BJ (cell line): ENCODE data around the gene CNN2. TPM values are rescaled to one million over a fixed set of nuclear protein-coding genes. Genes with fewer than 3 reads are reported as not detected.
A peak's percentile ranks its signal among the peaks of the same experiment; 100 is the strongest.

Experiments used
- CTCF ChIA-PET: fragments of 350-600 bp; formaldehyde crosslinking; extraction: SDS; loops from one replicate; lab custom pipeline; 2021; ENCODE audit warnings: antibody characterized with exemption, inconsistent platforms; lab: Yijun Ruan, JAX
- POLR2A ChIA-PET: fragments of 300-600 bp; sonication (Branson Sonifier 250); formaldehyde crosslinking; extraction: SDS; loops from one replicate; lab custom pipeline; 2021; ENCODE audit warnings: antibody characterized with exemption; lab: Charles Lee
- DNase-seq: peaks from one replicate; pipeline ENCODE4 v3.0.0-alpha.2; 2011; ENCODE audit warnings: low read depth
- H3K27me3 ChIP-seq: 2 replicates; pipeline ENCODE4 v1.6.0; 2011; ENCODE audit warnings: low read length; ENCODE audit not compliant: control insufficient read depth, insufficient read depth
- H3K36me3 ChIP-seq: 2 replicates; pipeline ENCODE4 v1.5.1; 2011; ENCODE audit warnings: low read length; ENCODE audit not compliant: control insufficient read depth, insufficient read depth
- H3K4me3 ChIP-seq: 2 replicates; pipeline ENCODE4 v1.5.1; 2011; ENCODE audit warnings: low read depth, mild to moderate bottlenecking, control low read depth, low read length
- polyA plus RNA-seq: library from polyadenylated mRNA; depleted of rRNA; stranded (reverse); fragments of >200 nt; gene quantifications from 2 replicates; pipeline ENCODE4 v1.2.3, GENCODE V29; 2011
- TF ChIP-seq, protein P1 (sequence below): IDR thresholded peaks from 2 replicates; pipeline ENCODE4 v1.5.1; 2011; ENCODE audit warnings: low read depth, mild to moderate bottlenecking, control low read depth, inconsistent platforms, low read length, moderate library complexity; ENCODE audit not compliant: insufficient read depth

The CNN2 gene
- polyA plus RNA-seq, 1 experiment, result 529 TPM

DNA sequence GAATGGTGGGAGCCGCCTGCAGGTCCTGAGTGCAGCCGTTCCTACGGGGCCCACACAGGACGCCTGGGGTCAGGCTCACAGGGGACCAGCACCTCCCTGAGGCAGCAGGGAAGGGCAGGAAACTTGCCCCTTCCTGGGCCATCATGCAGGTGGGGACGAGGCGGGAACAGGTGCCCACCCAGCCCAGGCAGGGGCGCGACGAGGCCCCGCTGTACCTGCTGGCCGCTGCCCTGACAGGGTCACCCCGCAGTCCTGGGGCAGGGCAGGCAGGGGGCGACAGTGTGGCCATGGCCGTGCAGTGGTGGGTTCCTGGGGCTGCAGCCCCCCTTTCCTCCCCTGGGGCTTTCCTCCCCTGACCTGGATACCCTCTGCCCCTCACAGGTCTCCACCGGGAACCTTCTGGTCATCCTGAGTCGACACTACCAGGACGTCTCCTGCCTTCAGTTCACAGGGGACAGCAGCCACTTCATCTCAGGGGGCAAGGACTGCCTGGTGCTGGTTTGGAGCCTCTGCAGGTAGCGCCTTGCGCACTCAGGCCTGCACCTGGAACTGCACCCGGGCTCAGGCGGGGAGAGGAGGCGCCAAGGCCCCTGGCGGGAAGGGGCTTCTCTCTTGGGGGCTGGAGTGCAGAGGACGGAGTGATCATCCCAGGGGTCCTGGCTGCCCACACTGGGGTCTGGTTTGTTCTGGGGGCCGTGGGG is 36.9 kb upstream of the CNN2 start:
- ChIA-PET POLR2A (no interaction called here), CTCF (no interaction called here)
- Histone ChIP-seq H3K36me3 (peaks cover 25% of the 10 kb centered on the region), H3K4me3 (no peak overlapping the region), H3K27me3 (no peaks in the 10 kb centered on the region)
- no peak for DNase-seq
- TF ChIP-seq, protein P1, sequence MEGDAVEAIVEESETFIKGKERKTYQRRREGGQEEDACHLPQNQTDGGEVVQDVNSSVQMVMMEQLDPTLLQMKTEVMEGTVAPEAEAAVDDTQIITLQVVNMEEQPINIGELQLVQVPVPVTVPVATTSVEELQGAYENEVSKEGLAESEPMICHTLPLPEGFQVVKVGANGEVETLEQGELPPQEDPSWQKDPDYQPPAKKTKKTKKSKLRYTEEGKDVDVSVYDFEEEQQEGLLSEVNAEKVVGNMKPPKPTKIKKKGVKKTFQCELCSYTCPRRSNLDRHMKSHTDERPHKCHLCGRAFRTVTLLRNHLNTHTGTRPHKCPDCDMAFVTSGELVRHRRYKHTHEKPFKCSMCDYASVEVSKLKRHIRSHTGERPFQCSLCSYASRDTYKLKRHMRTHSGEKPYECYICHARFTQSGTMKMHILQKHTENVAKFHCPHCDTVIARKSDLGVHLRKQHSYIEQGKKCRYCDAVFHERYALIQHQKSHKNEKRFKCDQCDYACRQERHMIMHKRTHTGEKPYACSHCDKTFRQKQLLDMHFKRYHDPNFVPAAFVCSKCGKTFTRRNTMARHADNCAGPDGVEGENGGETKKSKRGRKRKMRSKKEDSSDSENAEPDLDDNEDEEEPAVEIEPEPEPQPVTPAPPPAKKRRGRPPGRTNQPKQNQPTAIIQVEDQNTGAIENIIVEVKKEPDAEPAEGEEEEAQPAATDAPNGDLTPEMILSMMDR, result peak; percentile 46

DNA sequence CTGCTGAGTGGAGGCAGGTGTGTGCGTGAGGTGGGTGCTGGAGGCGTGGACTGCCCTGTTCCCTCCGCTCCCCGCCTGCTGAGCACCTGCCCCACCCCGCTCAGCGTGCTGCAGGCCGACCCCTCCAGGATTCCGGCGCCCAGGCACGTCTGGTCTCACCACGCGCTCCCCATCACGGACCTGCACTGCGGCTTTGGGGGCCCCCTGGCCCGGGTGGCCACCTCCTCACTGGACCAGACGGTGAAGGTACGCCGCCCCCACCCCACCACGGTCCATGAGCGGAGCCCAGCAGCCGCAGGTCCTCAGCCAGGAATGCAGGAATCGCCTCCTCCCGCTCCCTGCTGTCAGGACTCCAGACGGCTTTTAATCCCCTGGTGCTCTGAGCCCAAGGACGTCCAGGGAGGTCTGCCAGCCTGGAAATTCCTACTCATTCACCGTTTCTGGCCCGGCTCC is 36.3 kb upstream of the CNN2 start:
- H3K4me3 ChIP-seq, result no peak overlapping the region
- DNase-seq, result no peak
- TF ChIP-seq, protein P1, result no peak
- ChIA-PET POLR2A (no interaction called here), CTCF (no interaction called here)
- H3K36me3 ChIP-seq, result peaks cover 25% of the 10 kb centered on the region
- H3K27me3 ChIP-seq, result no peaks in the 10 kb centered on the region

- Histone ChIP-seq H3K36me3 (peaks cover 22% of the 10 kb centered on the region), H3K4me3 (no peak overlapping the region), H3K27me3 (no peaks in the 10 kb centered on the region)
- ChIA-PET CTCF (no interaction called here), POLR2A (no interaction called here)
- DNase-seq, result no peak
- TF ChIP-seq, protein P1, result no peak
Observed at GRCh38 chr19:990746-991145, 35.7 kb upstream of the CNN2 start.

DNA sequence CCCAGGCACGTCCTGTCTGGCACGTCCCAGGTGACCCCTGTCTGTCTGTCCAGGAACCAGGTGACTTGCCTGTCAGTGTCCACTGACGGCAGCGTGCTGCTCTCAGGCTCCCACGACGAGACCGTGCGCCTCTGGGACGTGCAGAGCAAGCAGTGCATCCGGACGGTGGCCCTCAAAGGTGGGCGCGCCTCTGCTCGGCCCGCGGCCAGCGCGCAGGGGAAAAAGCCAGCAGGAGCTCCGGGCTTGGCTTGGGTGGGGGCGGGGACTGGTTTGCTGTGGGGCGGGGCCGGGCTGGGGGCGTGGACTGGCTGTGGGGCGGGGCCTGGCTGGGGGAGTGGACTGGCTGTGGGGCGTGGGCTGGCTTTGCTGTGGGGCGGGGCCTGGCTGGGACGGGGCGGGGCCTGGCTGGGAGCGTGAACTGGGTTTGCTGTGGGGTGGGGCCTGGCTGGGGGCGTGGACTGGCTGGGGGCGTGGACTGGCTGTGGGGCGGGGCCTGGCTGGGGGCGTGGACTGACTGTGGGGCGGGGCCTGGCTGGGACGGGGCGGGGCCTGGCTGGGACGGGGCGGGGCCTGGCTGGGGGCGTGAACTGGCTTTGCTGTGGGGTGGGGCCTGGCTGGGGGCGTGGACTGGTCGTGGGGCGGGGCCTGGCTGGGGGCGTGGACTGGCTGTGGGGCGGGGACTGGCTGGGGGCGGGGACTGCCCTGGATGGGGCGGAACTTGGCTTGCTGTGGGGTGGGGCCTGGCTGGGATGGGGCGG is 35.1 kb upstream of the CNN2 start:
- CTCF ChIA-PET, result no interaction called here
- TF ChIP-seq, protein P1, result no peak
- POLR2A ChIA-PET, result no interaction called here
- H3K36me3 ChIP-seq, result peaks cover 21% of the 10 kb centered on the region
- H3K27me3 ChIP-seq, result no peaks in the 10 kb centered on the region
- DNase-seq, result no peak
- no peak overlapping the region for H3K4me3 ChIP-seq

- DNase-seq, result no peak
- Histone ChIP-seq H3K4me3 (no peak overlapping the region), H3K27me3 (no peaks in the 10 kb centered on the region), H3K36me3 (peaks cover 18% of the 10 kb centered on the region)
- POLR2A ChIA-PET, result no interaction called here
- TF ChIP-seq, protein P1, result no peak
- CTCF ChIA-PET, result interaction anchor here (1.2 kb wide), 1 partner anchor 8 kb away, joined by 3 read pairs; the partner anchor contains the start of gene WDR18
Observed at GRCh38 chr19:991932-992669, 34.3 kb upstream of the CNN2 start.
